LNCaP clone FGC (cell line): ENCODE data around the gene DOCK2.

Experiments used
- DNase-seq: peaks from one replicate; pipeline ENCODE4 v3.0.0-alpha.2; 2011; ENCODE audit warnings: low read depth
- H3K4me3 ChIP-seq: 2 replicates; pipeline ENCODE4 v1.5.1; 2011; ENCODE audit warnings: mild to moderate bottlenecking, low read depth, low read length, control low read depth
- CTCF ChIP-seq: IDR thresholded peaks from 2 replicates; pipeline ENCODE4 v1.5.1; 2012; ENCODE audit warnings: mild to moderate bottlenecking; ENCODE audit not compliant: control insufficient read depth, insufficient read depth; ENCODE audit errors: extremely low read depth

Gene DOCK2

GRCh38 chr5:170104299-170104698 is 467.2 kb downstream of the DOCK2 start:
- DNase-seq, result no peak
- TF ChIP-seq CTCF, result no peak
- no peak overlapping the region for H3K4me3 ChIP-seq

- TF ChIP-seq CTCF, result no peak
- H3K4me3 ChIP-seq, result no peak overlapping the region
- no peak for DNase-seq
Observed at GRCh38 chr5:170104710-170105109, 467.6 kb downstream of the DOCK2 start.

GRCh38 chr5:170105642-170106611 is 468.9 kb downstream of the DOCK2 start, which contains the start of gene FOXI1:
FOXI1 (plus strand) TSS chr5:170105897; CDS start chr5:170105958, 61 bp downstream.
- no peak for TF ChIP-seq CTCF

GRCh38 chr5:170107674-170108073 is 470.6 kb downstream of the DOCK2 start:
- H3K4me3 ChIP-seq, result no peak overlapping the region
- TF ChIP-seq CTCF, result no peak
- DNase-seq, result no peak

More at GRCh38 chr5:170105642-170106611, 468.9 kb downstream of the DOCK2 start, which contains the start of gene FOXI1:
- no peak for DNase-seq
- no peak within 1 kb of the TSS for H3K4me3 ChIP-seq

- no peak for DNase-seq
- H3K4me3 ChIP-seq, result no peak overlapping the region
- no peak for TF ChIP-seq CTCF
Observed at GRCh38 chr5:170108266-170108785, 471.3 kb downstream of the DOCK2 start.

GRCh38 chr5:170109059-170110031 is 472.3 kb downstream of the DOCK2 start:
- H3K4me3 ChIP-seq, result no peak overlapping the region
- DNase-seq, result no peak
- TF ChIP-seq CTCF, result no peak
